Astrocyte (in vitro differentiated cells and primary cell): Measurements from ENCODE around the gene TRIB2. TPM values are rescaled to one million over a fixed set of nuclear protein-coding genes. Genes with fewer than 3 reads are reported as not detected.

Experiments
- DNase-seq: peaks from one replicate; pipeline ENCODE4 v3.0.0-alpha.2; 2010; ENCODE audit warnings: low read depth
- FAIRE-seq: peaks from 2 replicates; lab custom pipeline; 2011; peaks lifted over from hg19 to GRCh38; lab: Jason Lieb, UNC
- H2AFZ ChIP-seq: 2 replicates; pipeline ENCODE4 v1.6.0; 2012; ENCODE audit warnings: low read depth, low read length, inconsistent platforms
- H3K27ac ChIP-seq: 2 replicates; pipeline ENCODE4 v1.5.1; 2011; ENCODE audit warnings: low read depth, low read length, inconsistent platforms
- H3K27me3 ChIP-seq: 2 replicates; pipeline ENCODE4 v1.6.0; 2011; ENCODE audit warnings: low read length, inconsistent platforms; ENCODE audit not compliant: insufficient read depth
- H3K36me3 ChIP-seq: 2 replicates; pipeline ENCODE4 v1.5.1; 2011; ENCODE audit warnings: low read length, inconsistent platforms; ENCODE audit not compliant: insufficient read depth
- H3K4me1 ChIP-seq: 2 replicates; pipeline ENCODE4 v1.5.1; 2011; ENCODE audit warnings: low read length, inconsistent platforms; ENCODE audit not compliant: insufficient read depth
- H3K4me2 ChIP-seq: 2 replicates; pipeline ENCODE4 v1.6.0; 2012; ENCODE audit warnings: low read length, inconsistent platforms
- H3K4me3 ChIP-seq: 2 replicates; pipeline ENCODE4 v1.5.1; 2011; ENCODE audit warnings: low read depth, mild to moderate bottlenecking, low read length, inconsistent platforms; ENCODE audit not compliant: insufficient read depth
- H3K79me2 ChIP-seq: 2 replicates; pipeline ENCODE4 v1.6.0; 2012; ENCODE audit warnings: mild to moderate bottlenecking, low read length, inconsistent platforms; ENCODE audit not compliant: insufficient read depth
- H3K9ac ChIP-seq: 2 replicates; pipeline ENCODE4 v1.6.0; 2012; ENCODE audit warnings: mild to moderate bottlenecking, low read length, inconsistent platforms
- H3K9me3 ChIP-seq: 2 replicates; pipeline ENCODE4 v1.5.1; 2012; ENCODE audit warnings: low read depth, mild to moderate bottlenecking, low read length, inconsistent platforms; ENCODE audit not compliant: insufficient read depth
- H4K20me1 ChIP-seq: 2 replicates; pipeline ENCODE4 v1.6.0; 2012; ENCODE audit warnings: low read length, inconsistent platforms; ENCODE audit not compliant: insufficient read depth
- H3K27ac Mint-ChIP-seq: one replicate; pipeline ENCODE4 v1.8.0; 2021; ENCODE audit warnings: mild to moderate bottlenecking, mixed read lengths; ENCODE audit not compliant: unreplicated experiment
- H3K27me3 Mint-ChIP-seq: one replicate; pipeline ENCODE4 v1.8.0; 2021; ENCODE audit warnings: low read depth, mixed read lengths; ENCODE audit not compliant: unreplicated experiment
- H3K36me3 Mint-ChIP-seq: one replicate; pipeline ENCODE4 v1.8.0; 2021; ENCODE audit warnings: low read depth, mixed read lengths; ENCODE audit not compliant: unreplicated experiment
- H3K4me1 Mint-ChIP-seq: one replicate; pipeline ENCODE4 v1.8.0; 2021; ENCODE audit warnings: low read depth, mixed read lengths; ENCODE audit not compliant: unreplicated experiment
- H3K4me3 Mint-ChIP-seq: one replicate; pipeline ENCODE4 v1.8.0; 2021; ENCODE audit warnings: mild to moderate bottlenecking, moderate library complexity, mixed read lengths; ENCODE audit not compliant: unreplicated experiment
- H3K9me3 Mint-ChIP-seq: one replicate; pipeline ENCODE4 v1.8.0; 2021; ENCODE audit warnings: mild to moderate bottlenecking, mixed read lengths; ENCODE audit not compliant: unreplicated experiment
- EZH2 ChIP-seq: IDR thresholded peaks from 2 replicates; pipeline ENCODE4 v1.6.1; 2012; ENCODE audit warnings: mild to moderate bottlenecking, low read length, inconsistent platforms; ENCODE audit not compliant: insufficient read depth
- total RNA-seq: library from RNA; stranded (reverse); gene quantifications from 2 replicates; pipeline ENCODE4 v1.2.1, GENCODE V29; 2021
- TF ChIP-seq, protein P1 (sequence below): IDR thresholded peaks from 2 replicates; pipeline ENCODE4 v1.5.1; 2011; ENCODE audit warnings: low read depth, mild to moderate bottlenecking, inconsistent platforms, low read length, moderate library complexity; ENCODE audit not compliant: insufficient read depth

Gene TRIB2
- total RNA-seq, 1 donor from 2014 or later: 22.6 TPM

DNA sequence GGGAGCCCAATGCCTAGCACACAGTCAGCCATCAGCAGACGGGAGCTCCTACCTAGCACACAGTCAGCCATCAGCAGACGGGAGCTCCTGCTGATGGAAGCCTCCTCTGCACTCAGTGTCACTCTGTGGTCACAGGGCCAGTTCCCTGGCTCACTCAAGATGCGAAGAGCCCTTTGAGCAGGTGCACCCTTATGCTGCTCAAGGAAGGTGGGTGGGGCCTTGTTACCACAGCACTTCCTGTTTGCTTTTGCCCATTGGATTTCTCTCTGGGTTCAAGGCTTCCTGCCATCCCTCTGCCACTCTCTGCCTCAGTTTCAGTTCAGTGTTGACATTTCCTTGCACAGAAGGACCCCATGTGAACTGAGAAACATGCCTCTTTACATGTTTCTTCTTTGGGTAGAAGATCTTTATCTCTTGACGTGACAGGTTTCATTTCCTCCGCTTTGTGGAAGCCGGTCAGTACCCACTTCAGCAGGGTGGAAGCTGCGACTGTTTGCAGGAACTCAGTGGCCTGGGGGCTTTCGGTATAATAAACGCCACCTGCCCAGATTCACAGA is 11.6 kb downstream of the TRIB2 start:
- Histone ChIP-seq H3K4me1 (peaks cover 24% of the 10 kb centered on the region), H3K9ac (no peak overlapping the region), H3K79me2 (peaks cover 100% of the 10 kb centered on the region), H3K9me3 (no peaks in the 10 kb centered on the region), H3K4me3 (no peak overlapping the region), H3K4me2 (no peak overlapping the region), H2AFZ (no peak overlapping the region), H3K27me3 (no peaks in the 10 kb centered on the region), H4K20me1 (peaks cover 67% of the 10 kb centered on the region), H3K36me3 (peaks cover 38% of the 10 kb centered on the region), H3K27ac (no peak overlapping the region)
- H3K4me3 Mint-ChIP-seq: no peak overlapping the region
- no peaks in the 10 kb centered on the region for H3K9me3 Mint-ChIP-seq
- H3K27me3 Mint-ChIP-seq: no peaks in the 10 kb centered on the region
- peaks cover 8% of the 10 kb centered on the region for H3K4me1 Mint-ChIP-seq
- no peak overlapping the region for H3K27ac Mint-ChIP-seq
- DNase-seq: no peak
- H3K36me3 Mint-ChIP-seq: peaks cover 45% of the 10 kb centered on the region
- FAIRE-seq: no peak
- TF ChIP-seq, protein P1, sequence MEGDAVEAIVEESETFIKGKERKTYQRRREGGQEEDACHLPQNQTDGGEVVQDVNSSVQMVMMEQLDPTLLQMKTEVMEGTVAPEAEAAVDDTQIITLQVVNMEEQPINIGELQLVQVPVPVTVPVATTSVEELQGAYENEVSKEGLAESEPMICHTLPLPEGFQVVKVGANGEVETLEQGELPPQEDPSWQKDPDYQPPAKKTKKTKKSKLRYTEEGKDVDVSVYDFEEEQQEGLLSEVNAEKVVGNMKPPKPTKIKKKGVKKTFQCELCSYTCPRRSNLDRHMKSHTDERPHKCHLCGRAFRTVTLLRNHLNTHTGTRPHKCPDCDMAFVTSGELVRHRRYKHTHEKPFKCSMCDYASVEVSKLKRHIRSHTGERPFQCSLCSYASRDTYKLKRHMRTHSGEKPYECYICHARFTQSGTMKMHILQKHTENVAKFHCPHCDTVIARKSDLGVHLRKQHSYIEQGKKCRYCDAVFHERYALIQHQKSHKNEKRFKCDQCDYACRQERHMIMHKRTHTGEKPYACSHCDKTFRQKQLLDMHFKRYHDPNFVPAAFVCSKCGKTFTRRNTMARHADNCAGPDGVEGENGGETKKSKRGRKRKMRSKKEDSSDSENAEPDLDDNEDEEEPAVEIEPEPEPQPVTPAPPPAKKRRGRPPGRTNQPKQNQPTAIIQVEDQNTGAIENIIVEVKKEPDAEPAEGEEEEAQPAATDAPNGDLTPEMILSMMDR: no peak

DNA sequence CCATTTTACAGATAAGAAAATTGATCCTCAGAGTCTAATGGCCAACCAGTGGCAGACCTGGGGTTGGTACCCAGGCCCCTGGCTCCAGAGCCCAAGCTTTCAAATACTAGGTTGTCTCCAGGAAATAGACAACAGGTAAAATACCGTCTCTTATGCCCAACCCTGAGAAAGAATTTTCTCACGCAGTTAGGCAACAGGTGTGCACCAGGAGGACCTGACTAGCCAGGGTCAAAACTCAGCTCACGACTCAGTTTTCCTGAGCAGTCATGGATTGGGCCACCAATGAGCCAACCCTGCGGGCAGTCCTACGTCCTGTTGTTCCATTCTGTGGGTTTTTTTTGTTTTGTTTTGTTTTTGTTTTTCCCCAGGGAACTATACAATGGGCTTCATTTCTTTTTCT is 13.5 kb downstream of the TRIB2 start:
- no peaks in the 10 kb centered on the region for H3K9me3 ChIP-seq
- no peak for TF ChIP-seq EZH2
- TF ChIP-seq, protein P1: no peak
- FAIRE-seq (no peak), DNase-seq (no peak)
- H3K27ac ChIP-seq: no peak overlapping the region
- H3K4me2 ChIP-seq: no peak overlapping the region
- H3K27me3 ChIP-seq: no peaks in the 10 kb centered on the region
- H3K4me3 ChIP-seq: no peak overlapping the region
- Mint-ChIP-seq H3K27ac (no peak overlapping the region), H3K36me3 (peaks cover 41% of the 10 kb centered on the region), H3K4me3 (no peak overlapping the region), H3K4me1 (peaks cover 5% of the 10 kb centered on the region), H3K27me3 (no peaks in the 10 kb centered on the region), H3K9me3 (no peaks in the 10 kb centered on the region)
- peaks cover 29% of the 10 kb centered on the region for H3K36me3 ChIP-seq
- H3K9ac ChIP-seq: no peak overlapping the region
- peaks cover 14% of the 10 kb centered on the region for H3K4me1 ChIP-seq
- peaks cover 100% of the 10 kb centered on the region for H3K79me2 ChIP-seq
- peaks cover 82% of the 10 kb centered on the region for H4K20me1 ChIP-seq
- H2AFZ ChIP-seq: no peak overlapping the region

DNA sequence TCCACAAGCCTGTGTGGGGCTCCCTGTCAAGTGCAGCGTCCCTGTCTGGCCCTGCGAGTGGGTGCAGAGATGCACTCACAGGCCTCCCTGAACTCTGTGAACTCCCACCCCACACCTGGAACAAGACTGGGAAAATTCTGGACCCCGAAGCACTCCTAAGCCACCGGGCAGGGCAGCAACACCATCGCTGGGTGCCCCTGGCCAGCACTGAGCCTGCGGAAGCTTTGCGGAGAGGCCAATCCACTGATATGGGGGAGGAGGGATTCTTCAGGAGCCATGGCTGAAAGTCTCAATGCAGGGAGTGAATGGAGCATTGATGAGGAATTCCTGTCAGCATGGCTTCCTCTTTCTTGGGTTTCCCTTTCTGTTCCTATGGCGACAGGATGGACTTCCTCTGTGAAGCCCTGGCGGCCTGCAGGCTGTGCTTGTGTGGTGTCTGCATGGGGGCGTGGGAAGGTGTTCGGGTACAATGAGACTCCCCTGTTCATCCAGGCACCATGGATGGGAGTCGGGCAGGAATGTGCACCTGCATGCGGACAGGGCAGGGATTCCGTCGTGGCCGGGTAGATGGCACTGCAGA is 15.1 kb downstream of the TRIB2 start:
- peaks cover 93% of the 10 kb centered on the region for H4K20me1 ChIP-seq
- no peak overlapping the region for H3K9ac ChIP-seq
- Mint-ChIP-seq H3K36me3 (peaks cover 47% of the 10 kb centered on the region), H3K9me3 (no peaks in the 10 kb centered on the region), H3K4me3 (no peak overlapping the region), H3K27me3 (no peaks in the 10 kb centered on the region), H3K27ac (no peak overlapping the region), H3K4me1 (peaks cover 5% of the 10 kb centered on the region)
- H3K27ac ChIP-seq: no peak overlapping the region
- H3K4me1 ChIP-seq: peaks cover 8% of the 10 kb centered on the region
- no peak overlapping the region for H2AFZ ChIP-seq
- FAIRE-seq (no peak), DNase-seq (no peak)
- H3K4me3 ChIP-seq: no peak overlapping the region
- TF ChIP-seq, protein P1: no peak
- TF ChIP-seq EZH2: no peak
- H3K9me3 ChIP-seq: no peaks in the 10 kb centered on the region
- peaks cover 100% of the 10 kb centered on the region for H3K79me2 ChIP-seq
- H3K4me2 ChIP-seq: no peak overlapping the region
- peaks cover 22% of the 10 kb centered on the region for H3K36me3 ChIP-seq
- H3K27me3 ChIP-seq: no peaks in the 10 kb centered on the region
